Measurements from ENCODE around the gene DGKE.

- TF ChIP-seq, protein P1, sequence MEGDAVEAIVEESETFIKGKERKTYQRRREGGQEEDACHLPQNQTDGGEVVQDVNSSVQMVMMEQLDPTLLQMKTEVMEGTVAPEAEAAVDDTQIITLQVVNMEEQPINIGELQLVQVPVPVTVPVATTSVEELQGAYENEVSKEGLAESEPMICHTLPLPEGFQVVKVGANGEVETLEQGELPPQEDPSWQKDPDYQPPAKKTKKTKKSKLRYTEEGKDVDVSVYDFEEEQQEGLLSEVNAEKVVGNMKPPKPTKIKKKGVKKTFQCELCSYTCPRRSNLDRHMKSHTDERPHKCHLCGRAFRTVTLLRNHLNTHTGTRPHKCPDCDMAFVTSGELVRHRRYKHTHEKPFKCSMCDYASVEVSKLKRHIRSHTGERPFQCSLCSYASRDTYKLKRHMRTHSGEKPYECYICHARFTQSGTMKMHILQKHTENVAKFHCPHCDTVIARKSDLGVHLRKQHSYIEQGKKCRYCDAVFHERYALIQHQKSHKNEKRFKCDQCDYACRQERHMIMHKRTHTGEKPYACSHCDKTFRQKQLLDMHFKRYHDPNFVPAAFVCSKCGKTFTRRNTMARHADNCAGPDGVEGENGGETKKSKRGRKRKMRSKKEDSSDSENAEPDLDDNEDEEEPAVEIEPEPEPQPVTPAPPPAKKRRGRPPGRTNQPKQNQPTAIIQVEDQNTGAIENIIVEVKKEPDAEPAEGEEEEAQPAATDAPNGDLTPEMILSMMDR (IDR thresholded peaks at IDR 0.05; ENCODE audit: poor library complexity), result no peak
- TF ChIP-seq EZH2 (IDR thresholded peaks at IDR 0.05; ENCODE audit: borderline replicate concordance) (no peak), EZH2phosphoT487 (IDR thresholded peaks at IDR 0.05; ENCODE audit: low read depth, severe bottlenecking, unreplicated experiment) (no peak)
Measured at GRCh38 chr17:56849131-56849530, 15.2 kb downstream of the DGKE start.
